GM19468 (cell line): ENCODE data around the gene POLR3E.

ENCODE experiments used
- ATAC-seq: cut with Tn5 transposase; IDR thresholded peaks from one replicate; pipeline ENCODE4 v1.9.1; 2021; ENCODE audit warnings: mild to moderate bottlenecking, moderate library complexity, moderate number of reproducible peaks; ENCODE audit not compliant: unreplicated experiment; ENCODE audit errors: extremely low read depth

Gene POLR3E

DNA sequence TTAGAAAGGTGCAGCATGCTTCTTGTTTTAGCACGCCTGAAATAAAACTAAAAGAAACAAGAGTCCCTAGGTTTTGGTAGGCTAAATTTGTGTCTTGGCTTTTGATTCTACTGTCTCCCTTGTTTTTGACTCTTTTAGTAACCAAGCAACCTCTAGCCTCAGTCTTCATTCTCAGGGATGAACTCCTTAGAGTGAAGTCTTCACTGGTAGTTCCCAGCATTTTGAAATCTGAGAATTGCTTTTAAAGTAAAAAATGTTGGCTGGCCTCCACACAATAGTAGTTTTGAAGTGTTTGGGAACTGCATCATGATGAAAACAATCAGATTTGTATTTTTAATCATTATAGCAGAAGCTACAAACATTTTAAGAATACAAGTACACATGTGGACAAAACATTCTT is 83.3 kb downstream of the POLR3E start:
- ATAC-seq = no peak

DNA sequence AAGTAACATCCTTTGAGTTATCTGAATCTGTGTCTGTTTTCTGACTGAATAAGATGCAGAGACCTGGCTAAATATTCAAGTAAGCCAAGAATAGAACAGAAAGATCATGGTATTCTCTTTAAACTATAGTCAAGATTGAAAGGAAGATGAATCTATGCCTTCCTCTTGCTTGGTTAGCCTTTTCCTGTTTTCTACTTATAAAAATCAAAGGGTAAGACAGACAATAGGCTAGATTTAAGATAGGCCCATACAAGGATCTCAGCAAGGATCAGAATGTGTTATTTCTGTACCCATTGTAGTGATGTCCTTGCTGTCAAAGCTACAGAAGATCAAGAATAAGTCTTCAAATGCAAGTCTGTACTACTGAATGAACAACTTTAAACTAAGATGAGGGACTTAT is 84.2 kb downstream of the POLR3E start:
- ATAC-seq = no peak

DNA sequence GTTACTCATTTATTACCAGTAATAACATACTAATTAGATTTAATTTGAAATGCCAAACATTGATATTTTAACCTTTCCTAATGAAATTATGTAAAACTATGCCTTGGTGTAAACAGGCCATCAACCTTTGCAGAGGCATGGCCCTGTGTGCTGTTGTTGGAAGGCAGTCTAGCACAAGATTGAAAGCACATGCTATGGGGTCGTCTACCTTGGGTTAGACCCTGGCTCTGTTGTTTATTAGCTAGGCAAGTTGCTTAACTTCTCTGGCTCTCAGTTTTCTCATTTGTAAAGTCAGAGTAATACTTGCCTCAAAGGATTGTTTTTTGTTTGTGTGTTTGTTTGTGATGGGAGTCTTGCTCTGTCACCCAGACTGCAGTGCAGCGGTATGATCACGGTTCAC is 86.6 kb downstream of the POLR3E start:
- no peak for ATAC-seq
